H1 (cell line): Measurements from ENCODE around the gene IFNL4. TPM values are rescaled to one million over a fixed set of nuclear protein-coding genes. Genes with fewer than 3 reads are reported as not detected.

ENCODE experiments used
- CTCF ChIA-PET: fragments of 300-600 bp; sonication (Branson Sonifier 250); formaldehyde crosslinking; loops from one replicate; lab custom pipeline; 2021; ENCODE audit not compliant: partially characterized antibody; lab: Charles Lee
- POLR2A ChIA-PET: fragments of 300-600 bp; sonication (Branson Sonifier 250); formaldehyde crosslinking; loops from one replicate; lab custom pipeline; 2021; ENCODE audit warnings: inconsistent platforms; ENCODE audit not compliant: partially characterized antibody; lab: Charles Lee
- DNase-seq, 2 experiments: peaks; one replicate each; pipeline versions ENCODE4 v3.0.0 to v3.0.0-alpha.2; 2010 to 2022; ENCODE audit warnings: low spot score in 2 of 2, low read depth in 1 of 2, mixed read lengths in 1 of 2
- FAIRE-seq: peaks from 2 replicates; lab custom pipeline; 2011; peaks lifted over from hg19 to GRCh38; lab: Jason Lieb, UNC
- H2AFZ ChIP-seq: 2 replicates; pipeline ENCODE4 v1.8.1; 2012; ENCODE audit warnings: low read length, inconsistent platforms
- H2AK5ac ChIP-seq: 2 replicates; pipeline ENCODE4 v1.6.1; 2013; ENCODE audit warnings: low read depth, low read length
- H2BK120ac ChIP-seq: replicated peaks from 2 replicates; pipeline ENCODE3; 2013; ENCODE audit warnings: low read depth, low read length, inconsistent platforms
- H2BK12ac ChIP-seq: 2 replicates; pipeline ENCODE4 v1.6.1; 2013; ENCODE audit warnings: low read depth, low read length
- H2BK15ac ChIP-seq: 2 replicates; pipeline ENCODE4 v1.6.1; 2013; ENCODE audit warnings: low read length
- H2BK20ac ChIP-seq: 2 replicates; pipeline ENCODE4 v1.6.1; 2013; ENCODE audit warnings: low read length
- H2BK5ac ChIP-seq: 2 replicates; pipeline ENCODE4 v1.6.1; 2013; ENCODE audit warnings: low read depth, low read length
- H3K14ac ChIP-seq: 2 replicates; pipeline ENCODE4 v1.6.1; 2013; ENCODE audit warnings: inconsistent platforms; ENCODE audit not compliant: insufficient read length
- H3K18ac ChIP-seq: 2 replicates; pipeline ENCODE4 v1.6.1; 2013; ENCODE audit warnings: low read length; ENCODE audit errors: extremely low read depth
- H3K23ac ChIP-seq: 2 replicates; pipeline ENCODE4 v1.6.1; 2013; ENCODE audit warnings: inconsistent platforms; ENCODE audit not compliant: insufficient read length
- H3K23me2 ChIP-seq: 2 replicates; pipeline ENCODE4 v1.6.1; 2013; ENCODE audit warnings: low read depth, low read length
- H3K27ac ChIP-seq: 2 replicates; pipeline ENCODE4 v1.6.1; 2011; ENCODE audit warnings: low read depth, low read length, inconsistent platforms
- H3K27me3 ChIP-seq, 4 experiments: replicated peaks in 1 of 4; 1 replicate in 1 of 4; 2 replicates in 3 of 4; pipeline versions ENCODE4 v1.6.1 to v1.8.1; 2011 to 2013; ENCODE audit warnings: low read length in 3 of 4, mild to moderate bottlenecking in 3 of 4, inconsistent platforms in 2 of 4, mixed read lengths in 2 of 4, moderate library complexity in 1 of 4; ENCODE audit not compliant: control insufficient read depth in 3 of 4, insufficient read depth in 3 of 4; ENCODE audit errors: extremely low read depth in 1 of 4
- H3K36me3 ChIP-seq, 4 experiments: 2 replicates each; pipeline versions ENCODE4 v1.6.1 to v1.8.1; 2011 to 2013; ENCODE audit warnings: mild to moderate bottlenecking in 4 of 4, low read length in 3 of 4, moderate library complexity in 2 of 4, control low read depth in 1 of 4, inconsistent platforms in 1 of 4; ENCODE audit not compliant: insufficient read depth in 4 of 4, control insufficient read depth in 2 of 4
- H3K4ac ChIP-seq: replicated peaks from 2 replicates; pipeline ENCODE3; 2013; ENCODE audit warnings: low read length, low read depth, mixed read lengths, inconsistent platforms; ENCODE audit not compliant: insufficient read length
- H3K4me1 ChIP-seq, 4 experiments: replicated peaks in 1 of 4; 1 replicate in 1 of 4; 2 replicates in 3 of 4; pipeline versions ENCODE4 v1.6.1 to v1.8.1; 2011 to 2013; ENCODE audit warnings: low read length in 3 of 4, inconsistent platforms in 2 of 4, mixed read lengths in 1 of 4; ENCODE audit not compliant: insufficient read depth in 4 of 4, control insufficient read depth in 3 of 4
- H3K4me2 ChIP-seq, 2 experiments: 2 replicates each; pipeline versions ENCODE4 v1.6.1 to v1.8.1; 2011 to 2013; ENCODE audit warnings: low read depth in 2 of 2, low read length in 2 of 2, control low read depth in 1 of 2, inconsistent platforms in 1 of 2, mild to moderate bottlenecking in 1 of 2; ENCODE audit not compliant: insufficient read depth in 1 of 2
- H3K4me3 ChIP-seq, 4 experiments: fragments of 200-600, 300-600 bp in 1 of 4; sonication (generic), shearing (Covaris generic), sonication (Bioruptor Twin) in 1 of 4; 2 replicates each; pipeline versions ENCODE4 v1.5.1 to v1.8.1; 2011 to 2016; ENCODE audit warnings: low read length in 4 of 4, low read depth in 3 of 4, control low read depth in 2 of 4, inconsistent platforms in 2 of 4, mild to moderate bottlenecking in 2 of 4, mixed read lengths in 1 of 4, moderate library complexity in 1 of 4; ENCODE audit not compliant: insufficient read depth in 2 of 4; ENCODE audit errors: extremely low read depth in 1 of 4
- H3K56ac ChIP-seq: replicated peaks from 2 replicates; pipeline ENCODE3; 2013; ENCODE audit warnings: low read depth, mild to moderate bottlenecking, mixed read lengths, low read length, inconsistent platforms; ENCODE audit not compliant: insufficient read length
- H3K79me1 ChIP-seq: 2 replicates; pipeline ENCODE4 v1.6.1; 2013; ENCODE audit warnings: low read depth, low read length, control low read depth
- H3K79me2 ChIP-seq, 2 experiments: 2 replicates each; pipeline versions ENCODE4 v1.6.1 to v1.8.1; 2012 to 2013; ENCODE audit warnings: low read length in 2 of 2, mild to moderate bottlenecking in 2 of 2, inconsistent platforms in 1 of 2; ENCODE audit not compliant: insufficient read depth in 2 of 2, control insufficient read depth in 1 of 2
- H3K9ac ChIP-seq, 4 experiments: replicated peaks in 1 of 4; 1 replicate in 1 of 4; 2 replicates in 3 of 4; pipeline versions ENCODE4 v1.6.1 to v1.8.1; 2011 to 2013; ENCODE audit warnings: low read depth in 3 of 4, low read length in 3 of 4, control low read depth in 2 of 4, mild to moderate bottlenecking in 2 of 4, moderate library complexity in 2 of 4, inconsistent platforms in 1 of 4; ENCODE audit errors: extremely low read depth in 1 of 4
- H3K9me3 ChIP-seq, 2 experiments: 2 replicates each; pipeline versions ENCODE4 v1.6.1 to v1.8.1; 2012 to 2013; ENCODE audit warnings: mild to moderate bottlenecking in 2 of 2, moderate library complexity in 2 of 2, control low read depth in 1 of 2, inconsistent platforms in 1 of 2, low read depth in 1 of 2, low read length in 1 of 2, mixed read lengths in 1 of 2; ENCODE audit not compliant: insufficient read depth in 2 of 2
- H4K20me1 ChIP-seq, 2 experiments: replicated peaks in 1 of 2; 2 replicates each; pipeline versions ENCODE3 to v1.8.1; 2011 to 2013; ENCODE audit warnings: inconsistent platforms in 2 of 2, low read length in 2 of 2, mild to moderate bottlenecking in 1 of 2; ENCODE audit not compliant: insufficient read depth in 2 of 2, control insufficient read depth in 1 of 2
- H4K5ac ChIP-seq: 2 replicates; pipeline ENCODE4 v1.6.1; 2013; ENCODE audit warnings: low read length, low read depth, mixed read lengths, inconsistent platforms; ENCODE audit not compliant: insufficient read length
- H4K8ac ChIP-seq: 2 replicates; pipeline ENCODE4 v1.8.0; 2013; ENCODE audit warnings: mild to moderate bottlenecking, moderate library complexity, low read length, inconsistent platforms; ENCODE audit not compliant: insufficient read depth; ENCODE audit errors: extremely low read depth
- H4K91ac ChIP-seq: replicated peaks from 2 replicates; pipeline ENCODE3; 2013; ENCODE audit warnings: low read length, mixed read lengths, inconsistent platforms; ENCODE audit not compliant: insufficient read length
- BRCA1 ChIP-seq: IDR thresholded peaks from 2 replicates; pipeline ENCODE4 v1.6.1; 2012; ENCODE audit warnings: low read depth, low read length, improper control_type of control experiment
- EZH2 ChIP-seq: fragments of 200-600 bp; sonication (generic); IDR thresholded peaks from 2 replicates; pipeline ENCODE4 v1.7.1; 2012; ENCODE audit warnings: low read depth, mild to moderate bottlenecking, moderate library complexity, low read length, inconsistent platforms; ENCODE audit not compliant: severe bottlenecking
- GABPA ChIP-seq: IDR thresholded peaks from 2 replicates; pipeline ENCODE4 v1.6.1; 2011; ENCODE audit warnings: mild to moderate bottlenecking, low read length, moderate library complexity, borderline replicate concordance; ENCODE audit not compliant: insufficient read depth
- RAD21 ChIP-seq, 2 experiments: IDR thresholded peaks in 1 of 2; conservative IDR thresholded peaks in 1 of 2; 2 replicates each; pipeline ENCODE4 v1.6.1; 2011; ENCODE audit warnings: low read depth in 2 of 2, low read length in 2 of 2, improper control_type of control experiment in 1 of 2, inconsistent platforms in 1 of 2, mild to moderate bottlenecking in 1 of 2, moderate library complexity in 1 of 2
- TAF7 ChIP-seq: optimal IDR thresholded peaks from 2 replicates; pipeline ENCODE3; 2011; ENCODE audit warnings: low read depth, mild to moderate bottlenecking, inconsistent platforms, low read length, moderate library complexity, borderline replicate concordance
- WGBS, 2 experiments: shearing (Covaris generic) in 1 of 2; methylation state at CpG; one replicate each; pipeline versions ENCODE4 v1.1.6 to v1.1.7; 2013 to 2015; ENCODE audit warnings: low lambda C conversion rate in 2 of 2, mixed read lengths in 2 of 2, inconsistent platforms in 1 of 2, low coverage in 1 of 2, missing lambda C conversion rate in 1 of 2; ENCODE audit not compliant: insufficient replicate concordance in 2 of 2, insufficient coverage in 1 of 2, insufficient read length in 1 of 2; ENCODE audit errors: extremely low coverage in 1 of 2, missing lambda C conversion rate in 1 of 2; 5-methylcytosine and 5-hydroxymethylcytosine counted together
- polyA plus RNA-seq, 7 experiments: library from polyadenylated mRNA; depleted of rRNA in 3 of 7; stranded (reverse) in 5 of 7; unstranded in 2 of 7; fragments of >200 nt in 5 of 7; fragments of 200-250 nt in 2 of 7; gene quantifications; 1 replicate in 5 of 7; 2 replicates in 1 of 7; 4 replicates in 1 of 7; pipeline versions ENCODE4 v1.2.1 to v1.2.3, GENCODE V29; 2011 to 2013; ENCODE audit warnings: missing spikeins in 2 of 7, mixed read lengths in 2 of 7
- total RNA-seq: library from RNA; stranded (reverse); fragmentation: NEBNext Ultra II Directional; extraction: Animal tissue kit (Norgen Biotek cat#: 25700); gene quantifications from 2 replicates; pipeline ENCODE4 v1.2.1, GENCODE V29; 2021
- TF ChIP-seq, protein P1 (sequence below), 3 experiments: IDR thresholded peaks; 1 replicate in 2 of 3; 2 replicates in 1 of 3; pipeline versions ENCODE4 v1.5.1 to v1.6.1; 2011; ENCODE audit warnings: low read length in 3 of 3, mild to moderate bottlenecking in 3 of 3, inconsistent platforms in 2 of 3, low read depth in 1 of 3, moderate library complexity in 1 of 3; ENCODE audit not compliant: insufficient read depth in 1 of 3; ENCODE audit errors: control extremely low read depth in 1 of 3
- TF ChIP-seq, protein P2 (sequence below): IDR thresholded peaks from 2 replicates; pipeline ENCODE4 v1.6.1; 2012; ENCODE audit warnings: inconsistent platforms
- TF ChIP-seq, protein P3 (sequence below): IDR thresholded peaks from 2 replicates; pipeline ENCODE4 v1.6.1; 2012; ENCODE audit warnings: inconsistent platforms

IFNL4 gene
- total and polyA plus RNA-seq, 2 of the 8 experiments (the other 6 are each of a cell fraction or from before 2014, with no cell fraction given) = not detected

DNA sequence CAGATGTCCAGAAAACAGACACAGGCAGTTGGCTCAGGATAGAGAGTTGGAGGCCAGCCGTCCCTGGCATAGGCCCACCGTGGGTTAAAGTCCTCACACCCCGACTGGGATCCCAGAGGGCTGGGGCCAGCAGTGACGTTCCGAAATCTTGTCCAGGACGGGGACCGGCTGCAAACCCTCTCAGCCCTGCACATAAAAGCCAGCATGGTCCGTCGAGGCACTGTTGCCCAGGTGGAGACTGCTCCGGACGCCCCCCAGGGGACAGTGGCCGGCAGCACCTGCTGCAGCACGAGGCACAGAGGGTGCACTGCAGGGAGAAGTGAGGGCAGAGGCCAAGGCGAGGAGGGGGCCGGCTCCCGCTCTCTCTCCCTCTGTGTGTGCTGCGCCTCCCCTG lies 15.3 kb upstream of the IFNL4 start:
- H2BK12ac ChIP-seq = peak overlapping the region; percentile 92; the same call in 1 of the 2 replicates
- no peaks in the 10 kb centered on the region for H3K79me2 ChIP-seq
- peak overlapping the region; percentile 75 to 80 for H3K4me2 ChIP-seq
- peak overlapping the region; percentile 58; the same call in 1 of the 2 replicates for H2AFZ ChIP-seq
- peaks cover 0 to 4% of the 10 kb centered on the region in 2 experiments for H4K20me1 ChIP-seq
- ChIA-PET CTCF (no interaction called here), POLR2A (no interaction called here)
- peak overlapping the region; percentile 46; the same call in 1 of the 2 replicates for H2BK15ac ChIP-seq
- H3K18ac ChIP-seq = peak overlapping the region; percentile 78; the same call in 1 of the 2 replicates
- peaks cover 0 to 13% (median 7%) of the 10 kb centered on the region in 4 experiments; a peak in 4 of 7 replicates for H3K4me1 ChIP-seq
- FAIRE-seq (no peak), DNase-seq (peak in 1 of 2 experiments; percentile 63)
- peak overlapping the region; percentile 51; the same call in 1 of the 2 replicates for H4K8ac ChIP-seq
- no peaks in the 10 kb centered on the region for H3K79me1 ChIP-seq
- H2BK5ac ChIP-seq = peak overlapping the region; percentile 35; the same call in 1 of the 2 replicates
- no peak overlapping the region for H3K4ac ChIP-seq
- no peak overlapping the region for H4K5ac ChIP-seq
- H3K9me3 ChIP-seq = peaks cover 0 to 12% of the 10 kb centered on the region in 2 experiments; a peak in 2 of 4 replicates
- no peak overlapping the region for H3K27ac ChIP-seq
- no peak overlapping the region for H3K23ac ChIP-seq
- H2AK5ac ChIP-seq = no peak overlapping the region
- 23% methylated on average over 13 of the region's 17 CpGs; no CpG with 5 or more reads in 1 of the 2 experiments for WGBS, 2 experiments
- H2BK20ac ChIP-seq = no peak overlapping the region; the same call in 1 of the 2 replicates
- H3K36me3 ChIP-seq = no peaks in the 10 kb centered on the region
- peaks cover 38 to 60% (median 41%) of the 10 kb centered on the region in 4 experiments for H3K27me3 ChIP-seq
- H3K56ac ChIP-seq = no peak overlapping the region
- H3K4me3 ChIP-seq = peak overlapping the region in 3 of 4 experiments; percentile 5 to 51 (median 17); a peak in 2 of 8 replicates
- no peak overlapping the region for H3K9ac ChIP-seq
- no peak overlapping the region for H2BK120ac ChIP-seq
- H3K23me2 ChIP-seq = peaks cover 11% of the 10 kb centered on the region; the same call in 1 of the 2 replicates
- H3K14ac ChIP-seq = no peak overlapping the region
- H4K91ac ChIP-seq = no peak overlapping the region
- TF ChIP-seq RAD21 (IDR thresholded peaks at IDR 0.05 in 1 of 2, conservative IDR thresholded peaks at IDR 0.05 in 1 of 2; ENCODE audit: low read depth in 2 of 2, low read length in 2 of 2) = peak; percentile 12 to 34; a peak in 1 of 4 replicates
- no peak for TF ChIP-seq EZH2
- TF ChIP-seq, protein P1, sequence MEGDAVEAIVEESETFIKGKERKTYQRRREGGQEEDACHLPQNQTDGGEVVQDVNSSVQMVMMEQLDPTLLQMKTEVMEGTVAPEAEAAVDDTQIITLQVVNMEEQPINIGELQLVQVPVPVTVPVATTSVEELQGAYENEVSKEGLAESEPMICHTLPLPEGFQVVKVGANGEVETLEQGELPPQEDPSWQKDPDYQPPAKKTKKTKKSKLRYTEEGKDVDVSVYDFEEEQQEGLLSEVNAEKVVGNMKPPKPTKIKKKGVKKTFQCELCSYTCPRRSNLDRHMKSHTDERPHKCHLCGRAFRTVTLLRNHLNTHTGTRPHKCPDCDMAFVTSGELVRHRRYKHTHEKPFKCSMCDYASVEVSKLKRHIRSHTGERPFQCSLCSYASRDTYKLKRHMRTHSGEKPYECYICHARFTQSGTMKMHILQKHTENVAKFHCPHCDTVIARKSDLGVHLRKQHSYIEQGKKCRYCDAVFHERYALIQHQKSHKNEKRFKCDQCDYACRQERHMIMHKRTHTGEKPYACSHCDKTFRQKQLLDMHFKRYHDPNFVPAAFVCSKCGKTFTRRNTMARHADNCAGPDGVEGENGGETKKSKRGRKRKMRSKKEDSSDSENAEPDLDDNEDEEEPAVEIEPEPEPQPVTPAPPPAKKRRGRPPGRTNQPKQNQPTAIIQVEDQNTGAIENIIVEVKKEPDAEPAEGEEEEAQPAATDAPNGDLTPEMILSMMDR (IDR thresholded peaks at IDR 0.05; ENCODE audit: control extremely low read depth in 1 of 3, insufficient read depth in 1 of 3, low read depth in 1 of 3, low read length in 3 of 3) = peak; percentile 15 to 29 (median 27)
- TF ChIP-seq TAF7 = no peak
- TF ChIP-seq GABPA = no peak; the same call in 1 of the 2 replicates
- TF ChIP-seq BRCA1 = no peak
- TF ChIP-seq, protein P2, sequence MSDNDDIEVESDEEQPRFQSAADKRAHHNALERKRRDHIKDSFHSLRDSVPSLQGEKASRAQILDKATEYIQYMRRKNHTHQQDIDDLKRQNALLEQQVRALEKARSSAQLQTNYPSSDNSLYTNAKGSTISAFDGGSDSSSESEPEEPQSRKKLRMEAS = peak; percentile 97
- TF ChIP-seq, protein P3, sequence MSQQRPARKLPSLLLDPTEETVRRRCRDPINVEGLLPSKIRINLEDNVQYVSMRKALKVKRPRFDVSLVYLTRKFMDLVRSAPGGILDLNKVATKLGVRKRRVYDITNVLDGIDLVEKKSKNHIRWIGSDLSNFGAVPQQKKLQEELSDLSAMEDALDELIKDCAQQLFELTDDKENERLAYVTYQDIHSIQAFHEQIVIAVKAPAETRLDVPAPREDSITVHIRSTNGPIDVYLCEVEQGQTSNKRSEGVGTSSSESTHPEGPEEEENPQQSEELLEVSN = peak; percentile 92
